Transverse colon (tissue), 3 donors: Measurements from ENCODE around the gene PLPPR3.

ENCODE experiments used
- CTCF ChIP-seq, 5 experiments: fragments of 200-600 bp in 3 of 5; fragments of 450-650 bp in 2 of 5; sonication (generic) in 3 of 5; IDR thresholded peaks; 1 replicate in 2 of 5; 2 replicates in 3 of 5; pipeline ENCODE4 v1.5.1; 2016 to 2017; ENCODE audit warnings: antibody characterized with exemption in 5 of 5, inconsistent platforms in 3 of 5, mild to moderate bottlenecking in 2 of 5, moderate library complexity in 1 of 5
- POLR2A ChIP-seq: fragments of 450-650 bp; IDR thresholded peaks from one replicate; pipeline ENCODE4 v1.6.1; 2016; ENCODE audit warnings: antibody characterized with exemption, mild to moderate bottlenecking, moderate library complexity

GRCh38 chr19:858284-858683 lies 36.5 kb upstream of the PLPPR3 start:
- TF ChIP-seq POLR2A, result no peak
- no peak for TF ChIP-seq CTCF (IDR thresholded peaks at IDR 0.05)
